Neuronal stem cell (in vitro differentiated cells): ENCODE measurements around the gene DDX39A.

Experiments used
- DNase-seq: peaks from one replicate; pipeline ENCODE4 v3.0.0-alpha.2; 2013; ENCODE audit warnings: low spot score
- H2AFZ ChIP-seq: one replicate; pipeline ENCODE4 v1.6.1; 2013; ENCODE audit warnings: mild to moderate bottlenecking, low read length, inconsistent platforms
- H2AK5ac ChIP-seq: 2 replicates; pipeline ENCODE4 v1.6.1; 2013; ENCODE audit warnings: low read depth, mild to moderate bottlenecking, inconsistent platforms, low read length, moderate library complexity, mixed read lengths
- H2BK120ac ChIP-seq: 2 replicates; pipeline ENCODE4 v1.6.1; 2013; ENCODE audit warnings: low read depth, mild to moderate bottlenecking, inconsistent platforms, low read length, moderate library complexity, mixed read lengths
- H2BK12ac ChIP-seq: one replicate; pipeline ENCODE4 v1.6.1; 2013; ENCODE audit warnings: low read length, inconsistent platforms
- H2BK15ac ChIP-seq: 2 replicates; pipeline ENCODE4 v1.6.1; 2013; ENCODE audit warnings: mild to moderate bottlenecking, low read length, inconsistent platforms, mixed read lengths
- H2BK5ac ChIP-seq: one replicate; pipeline ENCODE4 v1.6.1; 2013; ENCODE audit warnings: inconsistent platforms, mild to moderate bottlenecking, low read length, moderate library complexity
- H3K14ac ChIP-seq: one replicate; pipeline ENCODE4 v1.6.1; 2013; ENCODE audit warnings: low read length, inconsistent platforms
- H3K18ac ChIP-seq: 2 replicates; pipeline ENCODE4 v1.6.1; 2013; ENCODE audit warnings: low read length, inconsistent platforms
- H3K23ac ChIP-seq: 2 replicates; pipeline ENCODE4 v1.6.1; 2013; ENCODE audit warnings: low read depth, mild to moderate bottlenecking, mixed read lengths, low read length, inconsistent platforms; ENCODE audit not compliant: poor library complexity
- H3K27ac ChIP-seq: replicated peaks from 3 replicates; pipeline ENCODE4 v1.5.1; 2013; ENCODE audit warnings: low read length, inconsistent platforms
- H3K27me3 ChIP-seq, 3 experiments: 2 replicates each; pipeline ENCODE4 v1.6.1; 2013; ENCODE audit warnings: low read length in 3 of 3, mild to moderate bottlenecking in 2 of 3, inconsistent platforms in 1 of 3, low read depth in 1 of 3, mixed read lengths in 1 of 3, moderate library complexity in 1 of 3; ENCODE audit not compliant: control insufficient read depth in 3 of 3, insufficient read depth in 3 of 3
- H3K36me3 ChIP-seq, 2 donors: replicated peaks in 1 of 2; 2 replicates each; pipeline ENCODE4 v1.6.1; 2013; ENCODE audit warnings: low read length in 2 of 2; ENCODE audit not compliant: control insufficient read depth in 2 of 2, insufficient read depth in 2 of 2
- H3K4ac ChIP-seq: 2 replicates; pipeline ENCODE4 v1.6.1; 2013; ENCODE audit warnings: inconsistent platforms, mild to moderate bottlenecking, low read length, moderate library complexity
- H3K4me1 ChIP-seq, 2 donors: 1 replicate in 1 of 2; 2 replicates in 1 of 2; pipeline ENCODE4 v1.6.1; 2013; ENCODE audit warnings: low read length in 2 of 2, low read depth in 1 of 2; ENCODE audit not compliant: control insufficient read depth in 2 of 2, insufficient read depth in 1 of 2
- H3K4me2 ChIP-seq: one replicate; pipeline ENCODE4 v1.6.1; 2013; ENCODE audit warnings: mild to moderate bottlenecking, low read length, inconsistent platforms; ENCODE audit not compliant: insufficient read depth, poor library complexity, severe bottlenecking
- H3K4me3 ChIP-seq, 2 donors: 2 replicates each; pipeline ENCODE4 v1.5.1; 2013; ENCODE audit warnings: low read length in 2 of 2, mild to moderate bottlenecking in 2 of 2, inconsistent platforms in 1 of 2, moderate library complexity in 1 of 2
- H3K79me1 ChIP-seq: one replicate; pipeline ENCODE4 v1.6.1; 2013; ENCODE audit warnings: low read depth, mild to moderate bottlenecking, inconsistent platforms, low read length, moderate library complexity
- H3K9ac ChIP-seq: one replicate; pipeline ENCODE4 v1.6.1; 2013; ENCODE audit warnings: mild to moderate bottlenecking, low read depth, low read length, inconsistent platforms; ENCODE audit not compliant: poor library complexity
- H3K9me3 ChIP-seq, 2 donors: replicated peaks in 1 of 2; 2 replicates each; pipeline versions ENCODE3 to v1.6.1; 2013; ENCODE audit warnings: low read length in 2 of 2, mild to moderate bottlenecking in 2 of 2, inconsistent platforms in 1 of 2, low read depth in 1 of 2, mixed read lengths in 1 of 2, moderate library complexity in 1 of 2; ENCODE audit not compliant: control insufficient read depth in 2 of 2, insufficient read depth in 1 of 2
- H4K8ac ChIP-seq: one replicate; pipeline ENCODE4 v1.6.1; 2013; ENCODE audit warnings: low read depth, mild to moderate bottlenecking, inconsistent platforms, low read length, moderate library complexity
- H4K91ac ChIP-seq: one replicate; pipeline ENCODE4 v1.6.1; 2013; ENCODE audit warnings: low read length, low read depth, mild to moderate bottlenecking, inconsistent platforms; ENCODE audit not compliant: poor library complexity
- WGBS, 2 donors: extraction: QIAGEN DNeasy Blood & Tissue Kit; methylation state at CpG; one replicate each; pipeline ENCODE4 v1.1.7; 2013; ENCODE audit warnings: missing lambda C conversion rate in 2 of 2, mixed read lengths in 1 of 2; ENCODE audit not compliant: insufficient read length in 2 of 2, insufficient replicate concordance in 1 of 2; ENCODE audit errors: extremely low coverage in 2 of 2; 5-methylcytosine and 5-hydroxymethylcytosine counted together

Gene DDX39A

DNA sequence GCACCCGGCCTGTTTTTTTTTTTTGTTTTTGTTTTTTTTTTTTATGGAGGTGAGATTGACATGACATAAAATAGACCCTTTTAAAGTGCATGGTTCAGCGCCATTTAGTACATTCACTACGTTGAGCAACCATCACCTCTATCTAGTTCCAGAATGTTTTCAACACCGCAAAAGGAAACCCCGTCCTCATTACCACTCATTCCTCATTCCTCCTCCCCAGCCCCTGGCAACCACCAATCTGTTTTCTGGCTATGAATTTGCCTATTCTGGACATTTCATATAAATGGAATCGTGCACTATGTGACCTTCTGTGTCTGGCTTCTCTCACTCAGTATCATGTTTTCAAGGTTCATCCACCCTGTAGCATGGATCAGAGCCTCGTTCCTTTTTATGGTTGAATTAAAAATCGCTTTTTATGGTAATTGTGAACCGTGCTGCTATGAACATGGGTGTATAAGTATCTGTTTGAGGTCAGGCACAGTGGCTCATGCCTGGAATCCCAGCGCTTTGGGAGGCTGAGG lies 47.8 kb downstream of the DDX39A start:
- peaks cover 2 to 16% of the 10 kb centered on the region in 2 donors for H3K4me1 ChIP-seq
- H3K27ac ChIP-seq: no peak overlapping the region
- H3K79me1 ChIP-seq: no peaks in the 10 kb centered on the region
- no peak overlapping the region for H3K9ac ChIP-seq
- no peak overlapping the region for H3K18ac ChIP-seq
- H3K23ac ChIP-seq: no peak overlapping the region
- H3K27me3 ChIP-seq: no peaks in the 10 kb centered on the region
- H3K9me3 ChIP-seq: no peaks in the 10 kb centered on the region
- no peak overlapping the region for H2BK15ac ChIP-seq
- H3K4ac ChIP-seq: no peak overlapping the region
- DNase-seq: no peak
- no peak overlapping the region for H4K8ac ChIP-seq
- H2BK12ac ChIP-seq: no peak overlapping the region
- H2AFZ ChIP-seq: no peak overlapping the region
- H3K4me3 ChIP-seq: no peak overlapping the region
- no peak overlapping the region for H3K4me2 ChIP-seq
- no peaks in the 10 kb centered on the region for H3K36me3 ChIP-seq
- H2BK120ac ChIP-seq: no peak overlapping the region
- no peak overlapping the region for H3K14ac ChIP-seq
- H2AK5ac ChIP-seq: no peak overlapping the region
- no CpG with 5 or more reads among the region's 10 CpGs for WGBS, 2 donors
- H4K91ac ChIP-seq: no peak overlapping the region
- no peak overlapping the region for H2BK5ac ChIP-seq

GRCh38 chr19:14370940-14371280 lies 48.2 kb downstream of the DDX39A start:
- no peak for DNase-seq
- Histone ChIP-seq H3K4me2 (no peak overlapping the region), H2BK5ac (no peak overlapping the region), H3K18ac (no peak overlapping the region), H3K4me3 (no peak overlapping the region), H3K36me3 (no peaks in the 10 kb centered on the region), H3K4ac (no peak overlapping the region), H3K23ac (no peak overlapping the region), H2BK120ac (no peak overlapping the region), H3K27me3 (no peaks in the 10 kb centered on the region), H3K79me1 (no peaks in the 10 kb centered on the region), H2AFZ (no peak overlapping the region), H2AK5ac (no peak overlapping the region), H2BK12ac (no peak overlapping the region), H4K8ac (no peak overlapping the region), H3K9ac (no peak overlapping the region), H3K14ac (no peak overlapping the region), H2BK15ac (no peak overlapping the region), H3K27ac (no peak overlapping the region), H4K91ac (no peak overlapping the region), H3K9me3 (no peaks in the 10 kb centered on the region), H3K4me1 (peaks cover 2 to 16% of the 10 kb centered on the region in 2 donors)
- WGBS, 2 donors: no CpG with 5 or more reads among the region's 4 CpGs

- H3K4me2 ChIP-seq: no peak overlapping the region
- no peak overlapping the region for H3K9ac ChIP-seq
- peak overlapping the region; percentile 46 for H2AFZ ChIP-seq
- H2BK120ac ChIP-seq: no peak overlapping the region
- no peak overlapping the region for H2BK15ac ChIP-seq
- no peak overlapping the region for H4K8ac ChIP-seq
- no peak overlapping the region for H2BK12ac ChIP-seq
- H2AK5ac ChIP-seq: no peak overlapping the region
- WGBS, 2 donors: 100% methylated on average over 3 of the region's 19 CpGs; no CpG with 5 or more reads in 1 of the 2 donors
- no peaks in the 10 kb centered on the region for H3K9me3 ChIP-seq
- no peak overlapping the region for H3K27ac ChIP-seq
- no peak overlapping the region for H3K4ac ChIP-seq
- no peaks in the 10 kb centered on the region for H3K79me1 ChIP-seq
- no peaks in the 10 kb centered on the region for H3K36me3 ChIP-seq
- H3K23ac ChIP-seq: no peak overlapping the region
- no peak overlapping the region for H3K4me3 ChIP-seq
- H3K27me3 ChIP-seq: no peaks in the 10 kb centered on the region
- H3K14ac ChIP-seq: no peak overlapping the region
- no peak overlapping the region for H3K18ac ChIP-seq
- H2BK5ac ChIP-seq: no peak overlapping the region
- H4K91ac ChIP-seq: no peak overlapping the region
- peaks cover 2 to 12% of the 10 kb centered on the region in 2 donors for H3K4me1 ChIP-seq
- DNase-seq: no peak
Observed at GRCh38 chr19:14370169-14370939, 48.8 kb downstream of the DDX39A start.

DNA sequence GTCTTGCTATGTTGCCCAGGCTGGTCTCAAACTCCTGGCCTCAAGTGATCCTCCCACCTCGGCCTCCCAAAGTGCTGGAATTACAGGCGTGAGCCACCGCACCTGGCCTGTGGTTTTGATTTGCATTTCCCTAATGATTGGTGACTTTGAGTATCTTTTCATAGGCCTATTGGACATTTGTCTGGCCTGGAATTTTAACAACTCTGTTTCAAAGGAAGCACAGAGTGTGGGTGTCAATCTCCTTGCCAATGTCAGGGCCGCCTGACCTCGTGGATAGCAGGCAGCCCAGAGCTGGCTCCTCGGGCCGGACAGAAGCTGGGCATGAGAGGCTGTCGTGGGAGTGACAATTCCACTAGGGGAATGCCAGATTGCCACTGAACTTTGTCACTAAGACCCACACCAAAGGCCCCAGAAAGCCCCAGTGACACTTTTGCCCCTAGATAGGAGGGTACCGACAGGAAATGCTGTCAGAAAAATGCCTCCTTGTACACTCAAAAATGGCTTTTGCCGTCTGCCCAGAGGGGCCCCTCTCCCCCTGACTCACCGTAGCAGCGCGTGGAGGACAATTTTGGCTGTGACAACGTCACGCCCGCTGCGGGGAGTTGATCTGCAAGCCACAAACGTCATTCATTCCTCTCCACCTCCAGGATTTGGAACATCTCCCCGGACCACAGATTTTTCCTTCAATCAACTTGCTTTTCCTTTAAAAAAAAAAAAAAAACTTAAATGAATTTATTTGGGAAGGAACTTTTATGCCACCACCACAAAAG lies 49.6 kb downstream of the DDX39A start:
- Histone ChIP-seq H3K27me3 (no peaks in the 10 kb centered on the region), H3K4ac (no peak overlapping the region), H3K23ac (no peak overlapping the region), H3K4me1 (peaks cover 2 to 12% of the 10 kb centered on the region in 2 donors), H2BK5ac (no peak overlapping the region), H4K91ac (no peak overlapping the region), H3K14ac (no peak overlapping the region), H3K4me2 (no peak overlapping the region), H3K4me3 (no peak overlapping the region), H4K8ac (no peak overlapping the region), H2BK120ac (no peak overlapping the region), H3K9ac (no peak overlapping the region), H2BK15ac (no peak overlapping the region), H2AK5ac (no peak overlapping the region), H2AFZ (peak overlapping the region; percentile 46), H3K27ac (no peak overlapping the region), H3K9me3 (no peaks in the 10 kb centered on the region), H3K79me1 (no peaks in the 10 kb centered on the region), H2BK12ac (no peak overlapping the region), H3K36me3 (no peaks in the 10 kb centered on the region), H3K18ac (no peak overlapping the region)
- DNase-seq: no peak
- no CpG with 5 or more reads among the region's 19 CpGs for WGBS, 2 donors
